NOMO-1 treated with dmso at 0.1 percent for 144 hours (cell line): ENCODE data around the gene ATG101.

Experiments
- DNase-seq: peaks from one replicate; lab custom pipeline; 2025; ENCODE audit not compliant: unreplicated experiment; lab: John Stamatoyannopoulos, UW

Gene ATG101

GRCh38 chr12:52079576-52080402 is 10.0 kb downstream of the ATG101 start, which contains the start of gene SMIM41:
TSS of gene SMIM41 (plus strand) at chr12:52079704. CDS start at chr12:52079780, 76 bp downstream.
- no peak for DNase-seq

- no peak for DNase-seq
These were observed 10.8 kb downstream of the ATG101 start for GRCh38 chr12:52080403-52081251.

GRCh38 chr12:52081263-52081733 is 11.5 kb downstream of the ATG101 start:
- DNase-seq = no peak

GRCh38 chr12:52082026-52082668 is 12.4 kb downstream of the ATG101 start:
- no peak for DNase-seq

- DNase-seq = no peak
These were observed 12.8 kb downstream of the ATG101 start for GRCh38 chr12:52082669-52082987.

- DNase-seq = peak; percentile 34
These were observed 13.3 kb downstream of the ATG101 start for GRCh38 chr12:52082988-52083637.

GRCh38 chr12:52083638-52083996 is 13.8 kb downstream of the ATG101 start:
- no peak for DNase-seq

GRCh38 chr12:52084491-52085231 is 14.9 kb downstream of the ATG101 start:
- no peak for DNase-seq

GRCh38 chr12:52085682-52086180 is 16.0 kb downstream of the ATG101 start:
- DNase-seq = no peak

GRCh38 chr12:52086366-52086765 is 16.6 kb downstream of the ATG101 start:
- no peak for DNase-seq

GRCh38 chr12:52086944-52087835 is 17.4 kb downstream of the ATG101 start:
- DNase-seq = no peak

- DNase-seq = no peak
These were observed 18.4 kb downstream of the ATG101 start for GRCh38 chr12:52087961-52088820.

- no peak for DNase-seq
These were observed 19.7 kb downstream of the ATG101 start for GRCh38 chr12:52089491-52089890.

- DNase-seq = no peak
These were observed 20.5 kb downstream of the ATG101 start for GRCh38 chr12:52090291-52090690.

- no peak for DNase-seq
These were observed 21.3 kb downstream of the ATG101 start for GRCh38 chr12:52091061-52091460.

- no peak for DNase-seq
These were observed 22.1 kb downstream of the ATG101 start for GRCh38 chr12:52091869-52092268.

GRCh38 chr12:52093346-52093745 is 23.6 kb downstream of the ATG101 start:
- DNase-seq = no peak

- DNase-seq = no peak
These were observed 26.7 kb downstream of the ATG101 start for GRCh38 chr12:52096332-52097044.
